ENCODE results near the gene DEFB127.
"Not testable (repeated sequence)": the region's sequence is repeated elsewhere in the genome, so short reads cannot be mapped to it uniquely, and the experiment has no call there.

The DEFB127 gene

DNA sequence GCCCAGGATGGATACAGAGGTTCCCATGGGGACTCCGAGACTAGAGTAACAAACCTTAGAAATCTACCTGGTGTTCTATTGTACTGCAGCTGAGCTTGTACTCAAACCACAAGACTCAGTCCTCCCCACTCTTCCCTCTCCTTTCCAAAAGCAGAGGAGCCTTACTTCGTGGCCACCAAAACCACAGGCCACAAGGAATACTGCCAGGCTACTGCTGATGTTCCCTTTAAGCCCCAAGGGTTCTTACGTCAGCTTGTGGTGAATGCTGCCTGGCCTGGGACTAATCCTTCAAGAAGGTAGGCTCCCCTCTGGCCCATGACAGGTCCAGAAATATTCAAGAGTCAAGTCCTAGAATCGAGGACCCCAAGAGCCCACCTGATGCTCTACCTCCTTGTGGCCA is 42.7 kb downstream of the DEFB127 start:
- in situ Hi-C loops (cut with MboI; ENCODE audit: low pct_unique_long_range_greater_than_20kb, low sequenced_read_pairs, unreplicated experiment), result no loop called here
- DNase-seq (ENCODE audit: low spot score), result no peak
- TF ChIP-seq, protein P1, sequence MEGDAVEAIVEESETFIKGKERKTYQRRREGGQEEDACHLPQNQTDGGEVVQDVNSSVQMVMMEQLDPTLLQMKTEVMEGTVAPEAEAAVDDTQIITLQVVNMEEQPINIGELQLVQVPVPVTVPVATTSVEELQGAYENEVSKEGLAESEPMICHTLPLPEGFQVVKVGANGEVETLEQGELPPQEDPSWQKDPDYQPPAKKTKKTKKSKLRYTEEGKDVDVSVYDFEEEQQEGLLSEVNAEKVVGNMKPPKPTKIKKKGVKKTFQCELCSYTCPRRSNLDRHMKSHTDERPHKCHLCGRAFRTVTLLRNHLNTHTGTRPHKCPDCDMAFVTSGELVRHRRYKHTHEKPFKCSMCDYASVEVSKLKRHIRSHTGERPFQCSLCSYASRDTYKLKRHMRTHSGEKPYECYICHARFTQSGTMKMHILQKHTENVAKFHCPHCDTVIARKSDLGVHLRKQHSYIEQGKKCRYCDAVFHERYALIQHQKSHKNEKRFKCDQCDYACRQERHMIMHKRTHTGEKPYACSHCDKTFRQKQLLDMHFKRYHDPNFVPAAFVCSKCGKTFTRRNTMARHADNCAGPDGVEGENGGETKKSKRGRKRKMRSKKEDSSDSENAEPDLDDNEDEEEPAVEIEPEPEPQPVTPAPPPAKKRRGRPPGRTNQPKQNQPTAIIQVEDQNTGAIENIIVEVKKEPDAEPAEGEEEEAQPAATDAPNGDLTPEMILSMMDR (IDR thresholded peaks at IDR 0.05; ENCODE audit: extremely low read depth, insufficient read depth, missing control alignments), result no peak

DNA sequence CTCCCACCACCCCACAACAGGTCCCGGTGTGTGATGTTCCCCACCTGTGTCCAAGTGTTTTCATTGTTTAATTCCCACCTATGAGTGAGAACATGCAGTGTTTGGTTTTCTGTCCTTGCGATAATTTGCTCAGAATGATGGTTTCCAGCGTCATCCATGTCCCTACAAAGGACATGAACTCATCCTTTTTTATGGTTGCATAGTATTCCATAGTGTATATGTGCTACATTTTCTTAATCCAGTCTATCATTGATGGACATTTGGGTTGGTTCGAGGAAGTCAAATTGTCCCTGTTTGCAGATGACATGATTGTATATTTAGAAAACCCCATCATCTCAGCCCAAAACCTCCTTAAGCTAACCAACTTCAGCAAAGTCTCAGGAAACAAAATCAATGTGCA is 46.4 kb downstream of the DEFB127 start:
- in situ Hi-C loops (cut with MboI; ENCODE audit: low pct_unique_long_range_greater_than_20kb, low sequenced_read_pairs, unreplicated experiment); DNase-seq (ENCODE audit: low spot score): not testable (repeated sequence)
